Activated CD4-positive, CD25-positive, alpha-beta regulatory T cell treated with anti-CD3 and anti-CD28 coated beads, Interleukin-2, amount 50 U/mL, for 16 hours (primary cell): ENCODE results near the gene PI4K2B.
A peak's percentile ranks its signal among the peaks of the same experiment; 100 is the strongest.
"Not testable (repeated sequence)": the region's sequence is repeated elsewhere in the genome, so short reads cannot be mapped to it uniquely, and the experiment has no call there.

Source experiments
- DNase-seq: peaks from one replicate; pipeline ENCODE4 v3.0.0-alpha.2; 2020; ENCODE audit warnings: low read depth, low spot score

Gene PI4K2B

DNA sequence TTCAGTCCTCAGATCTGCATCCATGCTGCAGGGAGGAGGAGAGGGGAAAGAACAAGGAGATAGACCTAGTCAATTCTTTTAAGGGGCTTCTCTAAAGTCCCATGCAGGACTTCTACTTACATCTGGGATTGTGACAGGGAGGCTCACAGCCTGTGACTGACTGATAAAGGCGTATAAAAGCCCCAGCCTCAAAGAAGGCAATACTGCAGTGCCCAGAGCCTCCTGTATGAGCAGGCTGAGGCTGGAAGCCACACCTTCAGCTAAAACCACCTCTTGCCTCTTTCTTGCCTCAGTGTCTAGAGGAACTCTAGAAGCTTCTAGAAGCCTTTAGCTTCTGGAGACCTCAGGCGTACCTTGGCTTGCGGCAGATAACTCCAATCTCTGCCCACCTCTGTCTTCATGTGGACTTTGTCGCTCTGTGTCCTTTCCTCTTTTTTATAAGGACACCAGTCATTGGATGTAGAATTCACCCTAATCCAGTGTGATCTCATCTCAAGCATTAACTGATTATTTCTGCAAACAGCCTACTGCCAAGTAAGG, 72.8 kb downstream of the PI4K2B start:
- no peak for DNase-seq

GRCh38 chr4:25307596-25307995, 73.8 kb downstream of the PI4K2B start:
- no peak for DNase-seq

GRCh38 chr4:25308306-25308705, 74.5 kb downstream of the PI4K2B start:
- DNase-seq = no peak

DNA sequence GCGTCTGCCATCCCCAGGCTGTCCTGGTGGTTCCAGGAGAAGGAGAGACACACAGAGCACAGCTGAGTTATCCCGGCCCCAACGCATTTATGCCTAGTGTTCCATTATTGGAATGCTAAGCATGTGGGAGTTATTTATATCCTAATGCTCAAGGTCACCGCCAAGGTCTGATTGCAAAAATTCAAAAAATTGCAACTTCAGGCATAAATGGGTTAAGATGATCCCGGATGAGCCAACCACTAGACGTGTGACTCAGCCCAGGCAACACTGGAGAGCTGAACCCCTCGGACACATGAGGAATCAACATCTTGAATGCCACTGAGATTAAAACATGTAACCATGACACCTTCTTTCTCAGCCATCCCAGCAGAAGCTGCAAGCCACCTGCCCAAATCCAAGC, 74.9 kb downstream of the PI4K2B start:
- no peak for DNase-seq

DNA sequence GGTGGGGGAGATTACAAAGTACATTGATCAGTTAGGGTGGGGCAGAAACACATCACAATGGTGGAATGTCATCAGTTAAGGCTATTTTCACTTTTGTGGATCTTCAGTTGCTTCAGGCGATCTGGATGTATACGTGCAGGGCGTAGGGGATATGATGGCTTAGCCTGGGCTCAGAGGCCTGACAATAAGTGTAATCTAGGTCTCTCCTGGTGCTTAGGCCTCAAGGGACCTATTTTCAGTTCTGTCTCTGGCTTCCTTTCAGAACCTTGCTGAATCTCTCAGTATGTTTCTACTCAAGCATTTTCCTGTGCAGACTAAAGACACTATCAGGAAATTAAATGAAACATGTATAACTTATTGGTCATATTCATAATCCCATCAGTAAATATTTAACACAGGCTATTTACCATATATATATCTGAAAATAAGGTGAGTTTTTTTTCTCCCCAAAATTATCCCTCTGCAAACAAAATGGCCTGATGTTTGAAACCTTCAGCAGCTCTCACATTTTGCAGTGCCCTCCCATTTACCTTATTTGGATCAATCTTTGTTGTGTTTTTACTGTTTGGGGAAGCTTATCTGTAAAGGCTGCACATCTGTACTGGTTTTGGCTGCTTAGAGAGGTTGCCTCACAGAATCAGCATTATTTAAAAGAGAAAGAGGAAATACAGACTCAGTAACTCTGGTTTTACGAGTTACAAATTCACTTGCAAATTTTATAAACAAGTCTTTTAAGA, 76.4 kb downstream of the PI4K2B start:
- DNase-seq = no peak

- no peak for DNase-seq
Observed at GRCh38 chr4:25310803-25311166, 77.0 kb downstream of the PI4K2B start.

DNA sequence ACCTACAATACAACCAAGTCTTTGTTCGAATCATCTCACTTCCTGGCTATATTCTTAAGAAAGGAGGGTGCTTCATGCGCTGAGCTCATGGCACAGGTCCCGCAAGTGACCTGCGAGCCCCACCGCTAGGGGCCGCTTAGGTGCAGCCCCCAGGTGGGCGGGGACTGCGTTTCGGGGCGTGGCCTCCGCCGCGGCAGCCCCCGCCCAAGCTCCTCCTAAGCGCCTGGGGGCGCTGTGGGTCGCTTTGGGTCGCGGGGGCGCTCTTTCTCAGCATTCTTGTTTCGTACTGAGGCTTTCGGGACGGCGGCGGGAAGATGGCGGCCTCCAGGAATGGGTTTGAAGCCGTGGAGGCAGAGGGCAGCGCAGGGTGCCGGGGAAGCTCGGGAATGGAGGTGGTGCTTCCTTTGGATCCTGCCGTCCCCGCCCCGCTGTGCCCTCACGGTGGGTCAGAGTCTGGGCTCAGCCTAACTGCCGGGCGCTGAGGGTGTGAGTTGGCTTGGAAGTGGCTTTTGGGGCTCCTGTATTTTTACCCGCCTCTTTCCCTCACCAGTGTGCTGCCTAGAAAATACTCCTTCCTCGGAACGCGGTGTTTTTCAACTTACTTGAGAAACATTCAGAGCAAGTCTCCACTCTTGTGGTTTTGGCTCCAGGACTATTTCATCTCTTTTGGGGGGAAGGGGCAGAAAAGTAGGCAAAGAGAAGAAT, 78.8 kb downstream of the PI4K2B start, which contains the start of gene ZCCHC4:
ZCCHC4 (plus strand) TSS at position 279 of the 705 bp plus-strand sequence; CDS start at position 315, 36 bp downstream.
- peak; percentile 81 for DNase-seq

- no peak for DNase-seq
Observed at GRCh38 chr4:25313201-25313895, 79.5 kb downstream of the PI4K2B start.

GRCh38 chr4:25320336-25320735, 86.5 kb downstream of the PI4K2B start:
- DNase-seq = no peak

DNA sequence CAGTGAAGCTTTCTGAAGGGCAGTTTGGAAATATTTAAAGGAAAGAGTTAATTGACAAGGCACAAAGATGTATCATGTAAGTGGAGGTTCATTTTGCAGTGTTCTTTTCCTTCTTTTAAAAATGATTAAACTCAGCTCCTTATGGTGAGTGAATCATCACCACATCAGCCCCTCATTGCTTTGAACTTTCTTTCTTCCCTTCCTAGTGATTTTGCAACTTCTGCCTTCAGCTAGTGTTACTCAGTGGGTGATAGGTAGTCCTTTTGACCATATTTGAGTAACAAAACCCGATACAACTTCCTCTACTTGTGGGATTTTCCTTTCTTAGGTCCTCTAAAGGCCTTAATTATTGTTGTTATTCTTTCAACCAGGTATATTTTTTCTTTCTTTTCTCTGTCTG, 86.9 kb downstream of the PI4K2B start:
- no peak for DNase-seq

DNA sequence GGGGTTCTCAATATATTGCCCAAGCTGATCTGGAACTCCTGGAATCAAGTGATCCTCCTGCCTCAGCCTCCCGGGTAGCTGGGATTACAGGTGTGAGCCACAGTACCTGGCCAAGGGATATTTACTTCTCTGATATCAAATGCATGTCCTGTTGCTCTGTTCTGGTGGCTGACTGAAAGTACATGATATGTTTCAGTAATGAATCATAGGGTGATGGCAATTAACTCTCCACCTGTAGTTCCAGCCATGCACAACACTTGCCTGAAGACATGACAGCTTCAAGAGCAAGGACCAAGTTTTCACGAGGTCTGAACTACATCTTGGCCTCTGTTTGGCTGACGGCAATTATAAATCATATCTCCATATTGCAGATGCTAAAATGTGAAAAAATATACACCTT, 87.9 kb downstream of the PI4K2B start:
- no peak for DNase-seq

DNA sequence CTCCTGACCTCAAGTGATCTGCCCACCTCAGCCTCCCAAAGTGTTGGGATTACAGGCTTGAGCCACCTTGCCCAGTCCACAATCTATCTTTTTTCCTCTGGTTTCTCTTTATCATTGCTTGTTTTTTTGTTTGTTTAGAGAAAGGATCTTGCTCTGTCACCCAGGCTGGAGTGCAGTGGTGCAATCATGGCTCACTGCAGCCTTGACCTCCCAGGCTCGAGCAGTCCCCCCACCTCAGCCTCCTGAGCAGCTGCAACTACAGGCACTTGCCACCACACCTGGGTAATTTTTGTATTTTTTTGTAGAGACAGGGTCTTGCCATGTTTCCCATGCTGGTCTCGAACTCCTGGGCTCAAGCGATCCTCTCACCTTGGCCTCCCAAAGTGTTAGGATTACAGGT, 94.6 kb downstream of the PI4K2B start:
- not testable (repeated sequence) for DNase-seq
